MM.1S (cell line): ENCODE data around the gene HBM.

Experiments
- EZH2 ChIP-seq: fragments of 300-600 bp; sonication (generic); optimal IDR thresholded peaks from 2 replicates; pipeline ENCODE3; 2017; ENCODE audit warnings: low read depth, mild to moderate bottlenecking, antibody characterized with exemption, low read length, mixed read lengths
- TF ChIP-seq, protein P1 (sequence below): fragments of 300-600 bp; sonication (generic); IDR thresholded peaks from 2 replicates; pipeline ENCODE4 v1.5.1; 2016; ENCODE audit warnings: antibody characterized with exemption, low read length, mixed read lengths

DNA sequence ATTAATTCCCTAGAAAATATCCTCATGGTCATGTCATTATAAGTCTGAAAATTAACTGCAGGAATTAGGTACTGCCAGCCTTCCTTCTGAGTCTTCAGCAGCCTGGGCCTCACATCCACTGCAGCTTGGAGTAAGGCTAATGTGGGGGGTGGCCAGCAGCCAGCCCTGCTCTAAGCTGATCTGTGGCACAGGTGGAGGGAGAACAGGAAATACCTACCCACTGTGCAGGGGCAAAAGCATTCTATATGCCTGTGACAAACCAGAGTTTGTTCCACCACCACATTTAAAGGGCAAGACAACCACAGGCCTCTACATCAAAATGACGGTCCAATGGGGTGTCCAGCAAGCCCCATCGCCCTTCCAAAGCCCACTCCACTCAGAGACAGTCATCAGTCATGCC lies 36.7 kb upstream of the HBM start:
- TF ChIP-seq, protein P1, sequence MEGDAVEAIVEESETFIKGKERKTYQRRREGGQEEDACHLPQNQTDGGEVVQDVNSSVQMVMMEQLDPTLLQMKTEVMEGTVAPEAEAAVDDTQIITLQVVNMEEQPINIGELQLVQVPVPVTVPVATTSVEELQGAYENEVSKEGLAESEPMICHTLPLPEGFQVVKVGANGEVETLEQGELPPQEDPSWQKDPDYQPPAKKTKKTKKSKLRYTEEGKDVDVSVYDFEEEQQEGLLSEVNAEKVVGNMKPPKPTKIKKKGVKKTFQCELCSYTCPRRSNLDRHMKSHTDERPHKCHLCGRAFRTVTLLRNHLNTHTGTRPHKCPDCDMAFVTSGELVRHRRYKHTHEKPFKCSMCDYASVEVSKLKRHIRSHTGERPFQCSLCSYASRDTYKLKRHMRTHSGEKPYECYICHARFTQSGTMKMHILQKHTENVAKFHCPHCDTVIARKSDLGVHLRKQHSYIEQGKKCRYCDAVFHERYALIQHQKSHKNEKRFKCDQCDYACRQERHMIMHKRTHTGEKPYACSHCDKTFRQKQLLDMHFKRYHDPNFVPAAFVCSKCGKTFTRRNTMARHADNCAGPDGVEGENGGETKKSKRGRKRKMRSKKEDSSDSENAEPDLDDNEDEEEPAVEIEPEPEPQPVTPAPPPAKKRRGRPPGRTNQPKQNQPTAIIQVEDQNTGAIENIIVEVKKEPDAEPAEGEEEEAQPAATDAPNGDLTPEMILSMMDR = no peak
- no peak for TF ChIP-seq EZH2
